GM12878 (cell line): ENCODE results near the gene FIBCD1. TPM values are rescaled to one million over a fixed set of nuclear protein-coding genes. Genes with fewer than 3 reads are reported as not detected.

ENCODE experiments used
- ATAC-seq: fragments of 200-7000 bp; cut with Tn5 transposase; 3 replicates; pipeline ENCODE4 v1.9.1; 2020; ENCODE audit warnings: mild to moderate bottlenecking, moderate library complexity
- BruUV-seq: library from RNA; stranded (reverse); fragments of 400-500 nt; replicated peaks from 2 replicates; lab custom pipeline; 2021; lab: Mats Ljungman, UMichigan
- CTCF ChIA-PET: fragments of 300-600 bp; sonication (Branson Sonifier 250); formaldehyde crosslinking; extraction: SDS; loops from one replicate; lab custom pipeline; 2021; ENCODE audit warnings: inconsistent platforms; lab: Yijun Ruan, JAX
- POLR2A ChIA-PET: fragments of 350-600 bp; formaldehyde crosslinking; extraction: SDS; loops from one replicate; lab custom pipeline; 2021; ENCODE audit warnings: inconsistent platforms; lab: Charles Lee
- RAD21 ChIA-PET: fragments of 300-600 bp; sonication (Branson Sonifier 250); formaldehyde crosslinking; loops from one replicate; lab custom pipeline; 2023; ENCODE audit warnings: antibody characterized with exemption; ENCODE audit not compliant: unreplicated experiment; lab: Charles Lee
- SMC1A ChIA-PET: fragments of 300-600 bp; sonication (Branson Sonifier 250); formaldehyde crosslinking; loops from one replicate; lab custom pipeline; 2023; ENCODE audit not compliant: unreplicated experiment, uncharacterized antibody; lab: Charles Lee
- DNase-seq: peaks from one replicate; pipeline ENCODE4 v3.0.0-alpha.2; 2011; ENCODE audit warnings: low read depth, low spot score
- FAIRE-seq: peaks from 3 replicates; lab custom pipeline; 2011; peaks lifted over from hg19 to GRCh38; lab: Jason Lieb, UNC
- H2AFZ ChIP-seq: 2 replicates; pipeline ENCODE4 v1.6.0; 2011; ENCODE audit warnings: low read depth, low read length, control low read depth; ENCODE audit not compliant: control insufficient read depth
- H3K27ac ChIP-seq: 2 replicates; pipeline ENCODE4 v1.5.1; 2011; ENCODE audit warnings: control low read depth; ENCODE audit not compliant: control insufficient read depth, insufficient read depth
- H3K27me3 ChIP-seq, 2 experiments: replicated peaks in 1 of 2; 2 replicates each; pipeline versions ENCODE4 v1.6.0 to v1.6.1; 2011; ENCODE audit warnings: low read length in 1 of 2; ENCODE audit not compliant: control insufficient read depth in 2 of 2, insufficient read depth in 2 of 2
- H3K36me3 ChIP-seq, 2 experiments: 2 replicates each; pipeline ENCODE4 v1.5.1; 2011; ENCODE audit warnings: low read length in 1 of 2; ENCODE audit not compliant: control insufficient read depth in 2 of 2, insufficient read depth in 2 of 2
- H3K4me1 ChIP-seq: 2 replicates; pipeline ENCODE4 v1.6.1; 2011; ENCODE audit warnings: mild to moderate bottlenecking, low read length, moderate library complexity, mixed read lengths; ENCODE audit not compliant: control insufficient read depth, insufficient read depth
- H3K4me2 ChIP-seq: 2 replicates; pipeline ENCODE4 v1.6.0; 2011; ENCODE audit warnings: control low read depth; ENCODE audit not compliant: control insufficient read depth, insufficient read depth
- H3K4me3 ChIP-seq: fragments of 200-600 bp; sonication (generic); 2 replicates; pipeline ENCODE4 v1.5.1; 2016
- H3K79me2 ChIP-seq: 2 replicates; pipeline ENCODE4 v1.6.0; 2011; ENCODE audit warnings: low read length; ENCODE audit not compliant: control insufficient read depth, insufficient read depth
- H3K9ac ChIP-seq: 2 replicates; pipeline ENCODE4 v1.8.0; 2011; ENCODE audit warnings: low read length, control low read depth, mixed read lengths; ENCODE audit not compliant: control insufficient read depth, insufficient read depth
- H3K9me3 ChIP-seq: replicated peaks from 3 replicates; pipeline ENCODE4 v1.5.1; 2011; ENCODE audit warnings: mild to moderate bottlenecking, low read length; ENCODE audit not compliant: control insufficient read depth, insufficient read depth
- H4K20me1 ChIP-seq: 2 replicates; pipeline ENCODE4 v1.6.0; 2011; ENCODE audit not compliant: control insufficient read depth, insufficient read depth
- KDM1A ChIP-seq: fragments of 200-600 bp; sonication (generic); IDR thresholded peaks from 2 replicates; pipeline ENCODE4 v1.6.1; 2016; ENCODE audit warnings: borderline replicate concordance
- KLF5 ChIP-seq: fragments of 450-650 bp; IDR thresholded peaks from 2 replicates; pipeline ENCODE4 v1.6.1; 2014; ENCODE audit warnings: mild to moderate bottlenecking; ENCODE audit not compliant: partially characterized antibody
- NFYB ChIP-seq: IDR thresholded peaks from 2 replicates; pipeline ENCODE4 v1.6.1; 2011; ENCODE audit warnings: low read depth, mild to moderate bottlenecking, low read length, improper control_type of control experiment, moderate library complexity; ENCODE audit not compliant: insufficient read depth
- RFX5 ChIP-seq: IDR thresholded peaks from 2 replicates; pipeline ENCODE4 v1.6.1; 2011; ENCODE audit warnings: low read depth, low read length, improper control_type of control experiment
- WGBS: methylation state at CpG from one replicate; pipeline ENCODE4 v1.1.6; 2016; ENCODE audit warnings: low lambda C conversion rate; ENCODE audit not compliant: insufficient replicate concordance, insufficient coverage; ENCODE audit errors: missing lambda C conversion rate; 5-methylcytosine and 5-hydroxymethylcytosine counted together
- in situ Hi-C: fragments of 300-500 bp; cut with MboI; formaldehyde crosslinking; loops from 9 replicates; pipeline ENCODE4 v1.14.3; 2018; ENCODE audit warnings: mixed read lengths
- intact Hi-C: fragments of 100-400 bp; cut with micrococcal nuclease; formaldehyde crosslinking; loops from one replicate; pipeline ENCODE4 v1.14.2; 2022; ENCODE audit not compliant: unreplicated experiment
- polyA plus RNA-seq, 11 experiments: library from polyadenylated mRNA; depleted of rRNA in 4 of 11; unstranded in 6 of 11; stranded (reverse) in 5 of 11; fragments of >200 nt; fragmentation: Nextera tagmentation in 4 of 11; fragmentation: Illumina TruSeq in 1 of 11; extraction: Ambion mirVana in 4 of 11; extraction: Trizol in 1 of 11; gene quantifications; 1 replicate in 1 of 11; 2 replicates in 10 of 11; pipeline versions ENCODE4 v1.2.1 to v1.2.3, GENCODE V29; 2011 to 2016; ENCODE audit warnings: inconsistent platforms in 2 of 11, missing spikeins in 2 of 11, low read depth in 1 of 11
- total RNA-seq, 4 experiments: library from RNA; depleted of rRNA in 3 of 4; stranded (reverse); fragments of >200 nt in 3 of 4; fragmentation: Illumina TruSeq in 1 of 4; extraction: Trizol in 1 of 4; gene quantifications; 2 replicates each; pipeline versions ENCODE4 v1.2.1 to v1.2.3, GENCODE V29; 2013 to 2021
- TF ChIP-seq, protein P1 (sequence below): IDR thresholded peaks from 2 replicates; pipeline ENCODE4 v1.6.1; 2012; ENCODE audit warnings: low read depth, low read length, improper control_type of control experiment

The FIBCD1 gene
- total and polyA plus RNA-seq, 10 of the 15 experiments (the other 5 are each of a cell fraction or from before 2014, with no cell fraction given) = 0.04 to 0.95 (median 0.25) TPM; not detected in 6

GRCh38 chr9:130904070-130905044 is 34.7 kb downstream of the FIBCD1 start:
- Histone ChIP-seq H3K4me1 (no peaks in the 10 kb centered on the region), H3K79me2 (no peaks in the 10 kb centered on the region), H3K27me3 (no peaks in the 10 kb centered on the region; a peak in 2 of 4 replicates), H3K27ac (no peak overlapping the region), H3K4me3 (no peak overlapping the region), H3K9me3 (no peaks in the 10 kb centered on the region), H3K4me2 (no peak overlapping the region), H3K9ac (no peak overlapping the region), H3K36me3 (no peaks in the 10 kb centered on the region), H4K20me1 (no peaks in the 10 kb centered on the region), H2AFZ (no peak overlapping the region)
- ChIA-PET SMC1A (no interaction called here), CTCF (no interaction called here), RAD21 (no interaction called here), POLR2A (no interaction called here)
- BruUV-seq = no TSS peak
- ATAC-seq = no peak
- WGBS = 64% methylated on average over 46 of the region's 48 CpGs
- no peak for DNase-seq
- intact Hi-C loops = no loop called here
- no peak for TF ChIP-seq KLF5
- TF ChIP-seq RFX5 = no peak
- TF ChIP-seq, protein P1, sequence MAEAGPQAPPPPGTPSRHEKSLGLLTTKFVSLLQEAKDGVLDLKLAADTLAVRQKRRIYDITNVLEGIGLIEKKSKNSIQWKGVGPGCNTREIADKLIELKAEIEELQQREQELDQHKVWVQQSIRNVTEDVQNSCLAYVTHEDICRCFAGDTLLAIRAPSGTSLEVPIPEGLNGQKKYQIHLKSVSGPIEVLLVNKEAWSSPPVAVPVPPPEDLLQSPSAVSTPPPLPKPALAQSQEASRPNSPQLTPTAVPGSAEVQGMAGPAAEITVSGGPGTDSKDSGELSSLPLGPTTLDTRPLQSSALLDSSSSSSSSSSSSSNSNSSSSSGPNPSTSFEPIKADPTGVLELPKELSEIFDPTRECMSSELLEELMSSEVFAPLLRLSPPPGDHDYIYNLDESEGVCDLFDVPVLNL = no peak
- no peak for TF ChIP-seq NFYB
- TF ChIP-seq KDM1A = no peak
- FAIRE-seq = no peak
- in situ Hi-C loops = no loop called here
